HG03159 (cell line): ENCODE measurements around the gene SYMPK.

ENCODE experiments used
- ATAC-seq: cut with Tn5 transposase; IDR thresholded peaks from one replicate; pipeline ENCODE4 v1.9.1; 2021; ENCODE audit warnings: mild to moderate bottlenecking, moderate library complexity; ENCODE audit not compliant: unreplicated experiment

Gene SYMPK

DNA sequence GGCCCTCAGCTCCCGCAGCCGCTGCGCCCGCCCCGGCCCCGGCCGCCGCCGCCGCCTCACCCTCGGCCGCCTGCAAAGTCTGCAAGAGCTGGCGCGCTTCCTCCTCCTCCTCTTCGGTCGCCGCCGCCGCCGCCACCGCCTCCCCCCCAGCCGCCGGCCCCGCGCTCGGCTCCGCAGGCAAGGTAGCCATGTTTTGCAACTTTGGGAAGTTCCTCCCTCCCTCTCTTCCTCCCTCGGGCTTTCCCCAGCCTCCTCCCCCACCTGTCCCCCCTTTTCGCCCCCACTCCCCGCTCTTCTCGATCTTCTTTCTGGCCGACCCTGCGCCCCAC lies 94.3 kb downstream of the SYMPK start:
- no peak for ATAC-seq

GRCh38 chr19:45767881-45768654 lies 94.9 kb downstream of the SYMPK start:
- no peak for ATAC-seq

DNA sequence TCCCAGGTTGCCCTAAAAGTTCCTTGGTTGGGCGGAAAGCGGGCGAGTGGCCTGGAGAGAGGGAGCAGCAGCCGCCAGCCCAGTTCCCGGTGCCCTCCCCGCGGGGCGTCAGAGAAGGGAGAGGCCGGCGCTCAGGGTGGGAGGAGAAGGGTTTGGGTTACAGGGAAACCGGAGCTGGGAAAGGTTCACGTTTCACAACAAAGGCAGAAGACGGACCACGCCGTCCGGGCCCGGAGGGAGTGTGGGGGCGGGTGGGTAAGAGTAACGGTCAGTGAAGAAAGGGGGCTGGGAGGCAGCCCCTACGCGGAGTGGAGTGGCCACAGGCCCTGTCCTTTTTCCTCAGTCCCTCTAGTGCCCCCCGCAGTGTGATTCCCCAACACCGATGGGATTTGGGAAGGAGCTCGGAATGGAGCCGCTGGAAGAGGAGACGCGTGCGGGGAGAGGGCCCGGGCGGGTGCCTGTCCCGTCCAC lies 95.5 kb downstream of the SYMPK start:
- no peak for ATAC-seq

GRCh38 chr19:45766869-45767346 lies 96.0 kb downstream of the SYMPK start:
- no peak for ATAC-seq

- no peak for ATAC-seq
Measured at GRCh38 chr19:45766296-45766868, 96.6 kb downstream of the SYMPK start.

DNA sequence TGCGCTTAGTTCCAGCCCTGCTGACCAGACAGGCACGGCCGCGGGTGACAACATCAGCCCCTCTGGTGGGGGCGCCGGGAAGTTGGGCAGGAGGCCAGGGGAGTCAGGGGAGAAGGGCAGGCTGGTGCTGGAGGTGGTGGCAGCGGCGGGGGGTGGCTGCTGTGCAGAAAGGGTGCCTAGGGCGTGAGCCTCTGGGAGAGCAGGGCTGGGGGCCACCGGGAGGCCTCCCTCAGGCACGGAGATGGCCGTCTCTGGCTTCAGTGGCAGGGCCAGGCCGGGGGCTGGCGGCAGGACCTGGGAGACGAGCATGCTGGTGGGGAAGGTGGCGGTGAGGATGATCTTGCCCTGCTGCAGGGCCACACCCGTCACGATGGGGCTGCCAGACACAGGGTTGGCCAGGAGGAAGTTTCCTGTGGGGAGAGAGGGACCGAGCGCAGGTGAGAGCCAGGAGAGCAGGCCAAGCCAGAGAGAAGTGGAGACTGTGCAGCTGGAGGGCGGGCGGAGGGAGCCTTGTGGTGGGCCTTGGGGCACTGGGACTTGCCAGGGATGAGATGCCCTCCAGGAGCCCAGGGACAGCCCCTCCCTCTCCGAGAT lies 97.1 kb downstream of the SYMPK start:
- ATAC-seq = no peak
